ENCODE data around the gene EIF5B. TPM values are rescaled to one million over a fixed set of nuclear protein-coding genes. Genes with fewer than 3 reads are reported as not detected.

The EIF5B gene
- total RNA-seq, 1 experiment from 2014 or later: 49.0 TPM

DNA sequence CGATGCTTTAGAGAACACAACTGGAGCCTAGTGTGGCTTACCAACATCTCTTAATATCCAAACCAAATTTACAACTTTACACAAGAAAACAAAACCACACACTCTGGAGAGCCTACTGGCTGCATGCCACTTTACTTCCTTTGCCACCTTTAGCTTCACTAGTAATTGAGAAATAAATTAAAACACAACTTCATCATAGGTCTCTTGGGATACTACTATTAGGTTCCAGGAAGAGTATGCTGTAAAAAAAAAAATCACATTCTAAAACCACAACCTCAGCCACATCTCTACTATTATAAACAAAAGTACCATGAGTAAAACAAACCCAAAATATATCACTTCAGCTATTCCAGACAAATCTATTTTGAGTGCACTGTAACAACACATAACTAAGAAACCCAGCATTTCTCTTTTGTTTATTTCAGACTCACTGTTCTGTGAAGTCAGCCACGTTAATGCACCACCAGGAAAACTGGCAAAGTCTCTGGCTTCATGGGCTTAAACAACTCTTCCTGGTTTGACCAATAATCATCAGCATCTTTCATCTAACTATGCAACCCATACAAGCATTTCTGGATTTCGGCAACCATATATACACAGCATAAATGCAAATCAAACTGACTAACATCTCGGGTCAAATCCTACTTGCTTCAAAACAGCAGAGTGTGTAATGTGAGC, 93.6 kb downstream of the EIF5B start:
- no peak overlapping the region for H3K4me3 ChIP-seq (ENCODE audit: low read depth in 2 of 2, low read length in 2 of 2)
- in situ Hi-C loops (cut with HindIII; ENCODE audit: low pct_unique_long_range_greater_than_20kb, low sequenced_read_pairs) (no loop called here), intact Hi-C loops (cut with micrococcal nuclease; ENCODE audit: unreplicated experiment) (no loop called here)
- POLR2A ChIA-PET: no interaction called here
- H3K4me1 ChIP-seq (ENCODE audit: control insufficient read depth, insufficient read depth, low read length): no peaks in the 10 kb centered on the region
- H3K9me3 ChIP-seq (ENCODE audit: control insufficient read depth, insufficient read depth, low read depth, low read length): no peaks in the 10 kb centered on the region
- TF ChIP-seq TCF7L2 (IDR thresholded peaks at IDR 0.05; ENCODE audit: low read depth, low read length) (no peak), REST (IDR thresholded peaks at IDR 0.05; ENCODE audit: insufficient read depth in 1 of 2, low read depth in 2 of 2, low read length in 1 of 2) (no peak)
- DNase-seq (ENCODE audit: low read depth, low spot score) (no peak), ATAC-seq (no peak)
- no peak overlapping the region for H3K27ac ChIP-seq (ENCODE audit: low read length)
- CTCF ChIA-PET: no interaction called here
- no peaks in the 10 kb centered on the region for H3K27me3 ChIP-seq (ENCODE audit: control insufficient read depth, insufficient read depth, low read length)
- BruUV-seq (replicated peaks): no TSS peak
- peaks cover 14% of the 10 kb centered on the region; the same call in 1 of the 2 replicates for H3K36me3 ChIP-seq (ENCODE audit: control insufficient read depth, insufficient read depth, low read length)

DNA sequence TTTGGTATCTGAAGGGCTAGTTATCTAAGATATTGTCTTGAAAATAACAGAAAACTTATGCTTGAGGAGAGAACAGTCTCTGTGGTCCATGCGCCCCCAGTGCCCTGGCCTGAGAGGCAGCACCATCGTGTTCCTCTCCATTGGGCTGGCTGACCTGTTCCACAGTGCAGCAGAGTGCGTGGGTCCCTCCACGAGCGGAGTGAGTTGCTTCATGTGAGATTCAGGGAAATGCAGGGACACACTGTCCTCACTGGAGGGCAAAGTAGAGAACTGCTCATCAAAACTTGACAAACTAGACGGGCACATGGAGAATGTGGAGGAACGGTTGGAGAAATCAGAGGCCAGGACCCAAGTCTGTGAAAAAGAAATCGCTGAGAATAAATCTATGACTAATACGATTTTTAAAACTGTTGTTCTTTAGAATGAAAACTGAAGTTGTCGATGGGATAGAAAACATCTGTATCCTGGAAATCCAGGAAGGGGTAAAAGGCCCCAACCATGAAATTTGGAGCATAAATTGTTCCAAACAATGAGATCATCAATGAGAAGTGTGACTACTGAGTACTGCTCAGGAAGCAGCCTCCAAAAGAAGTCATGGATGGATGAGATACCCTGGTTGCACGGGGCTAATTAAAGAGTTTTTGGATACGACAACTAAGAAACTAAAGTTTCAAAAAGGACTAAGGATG, 94.5 kb downstream of the EIF5B start:
- intact Hi-C loops (cut with micrococcal nuclease; ENCODE audit: unreplicated experiment): no loop called here
- no peak for ATAC-seq
- in situ Hi-C loops (cut with HindIII; ENCODE audit: low pct_unique_long_range_greater_than_20kb, low sequenced_read_pairs): no loop called here

More for the DNA sequence above, 94.5 kb downstream of the EIF5B start:
- Histone ChIP-seq H3K36me3 (ENCODE audit: control insufficient read depth, insufficient read depth, low read length) (peaks cover 18% of the 10 kb centered on the region; the same call in 1 of the 2 replicates), H3K27me3 (ENCODE audit: control insufficient read depth, insufficient read depth, low read length) (no peaks in the 10 kb centered on the region), H3K27ac (ENCODE audit: low read length) (no peak overlapping the region), H3K4me3 (ENCODE audit: low read depth in 2 of 2, low read length in 2 of 2) (no peak overlapping the region), H3K9me3 (ENCODE audit: control insufficient read depth, insufficient read depth, low read depth, low read length) (no peaks in the 10 kb centered on the region), H3K4me1 (ENCODE audit: control insufficient read depth, insufficient read depth, low read length) (no peaks in the 10 kb centered on the region)
- no peak for DNase-seq (ENCODE audit: low read depth, low spot score)
- POLR2A ChIA-PET: no interaction called here
- CTCF ChIA-PET: no interaction called here
- no peak for TF ChIP-seq POLR2AphosphoS5 (IDR thresholded peaks at IDR 0.05; ENCODE audit: low read depth, low read length)
- no peak for TF ChIP-seq REST (IDR thresholded peaks at IDR 0.05; ENCODE audit: insufficient read depth in 1 of 2, low read depth in 2 of 2, low read length in 1 of 2)
- TF ChIP-seq SIN3A (IDR thresholded peaks at IDR 0.05; ENCODE audit: borderline replicate concordance, insufficient read depth, low read depth, low read length): no peak
- TF ChIP-seq CTCF (IDR thresholded peaks at IDR 0.05): no peak
- no peak for TF ChIP-seq TCF7L2 (IDR thresholded peaks at IDR 0.05; ENCODE audit: low read depth, low read length)
- BruUV-seq (replicated peaks): no TSS peak

Measured in Panc1 (cell line).